Measurements from ENCODE around the gene DYRK1A.

The DYRK1A gene

GRCh38 chr21:37528150-37528937 lies 161.8 kb downstream of the DYRK1A start:
- no peak for DNase-seq (ENCODE audit: low read depth)
- TF ChIP-seq CTCF (IDR thresholded peaks at IDR 0.05; ENCODE audit: low read length, missing control alignments): no peak
- H3K4me3 ChIP-seq (replicated peaks; ENCODE audit: low read depth, low read length): no peak overlapping the region

DNA sequence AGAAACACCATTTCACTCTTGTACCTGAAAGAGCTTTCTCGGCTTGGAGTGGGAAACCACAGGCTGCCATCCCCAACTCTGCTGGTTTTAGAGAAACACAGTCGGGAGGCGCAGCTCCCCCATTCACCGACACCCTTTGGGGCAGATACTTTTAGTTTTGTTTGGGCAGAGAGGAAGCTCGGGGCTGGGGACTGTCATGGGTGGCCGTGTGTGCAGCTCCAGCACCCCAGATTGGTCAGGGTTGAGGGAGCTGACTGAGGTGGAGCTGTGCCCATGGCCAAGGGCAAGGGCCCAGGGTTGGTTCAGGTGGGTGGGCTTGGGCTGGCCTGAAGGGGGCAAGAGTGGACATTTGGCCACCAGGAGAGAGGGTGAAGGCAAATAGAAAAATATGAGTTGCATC lies 163.1 kb downstream of the DYRK1A start:
- DNase-seq (ENCODE audit: low read depth): no peak
- H3K4me3 ChIP-seq (replicated peaks; ENCODE audit: low read depth, low read length): no peak overlapping the region
- no peak for TF ChIP-seq CTCF (IDR thresholded peaks at IDR 0.05; ENCODE audit: low read length, missing control alignments)

- H3K4me3 ChIP-seq (replicated peaks; ENCODE audit: low read depth, low read length): no peak overlapping the region
- no peak for DNase-seq (ENCODE audit: low read depth)
- no peak for TF ChIP-seq CTCF (IDR thresholded peaks at IDR 0.05; ENCODE audit: low read length, missing control alignments)
Measured at GRCh38 chr21:37530901-37531351, 164.4 kb downstream of the DYRK1A start.

- TF ChIP-seq CTCF (IDR thresholded peaks at IDR 0.05; ENCODE audit: low read length, missing control alignments): no peak
- no peak overlapping the region for H3K4me3 ChIP-seq (replicated peaks; ENCODE audit: low read depth, low read length)
- no peak for DNase-seq (ENCODE audit: low read depth)
Measured at GRCh38 chr21:37531431-37531932, 164.9 kb downstream of the DYRK1A start.

DNA sequence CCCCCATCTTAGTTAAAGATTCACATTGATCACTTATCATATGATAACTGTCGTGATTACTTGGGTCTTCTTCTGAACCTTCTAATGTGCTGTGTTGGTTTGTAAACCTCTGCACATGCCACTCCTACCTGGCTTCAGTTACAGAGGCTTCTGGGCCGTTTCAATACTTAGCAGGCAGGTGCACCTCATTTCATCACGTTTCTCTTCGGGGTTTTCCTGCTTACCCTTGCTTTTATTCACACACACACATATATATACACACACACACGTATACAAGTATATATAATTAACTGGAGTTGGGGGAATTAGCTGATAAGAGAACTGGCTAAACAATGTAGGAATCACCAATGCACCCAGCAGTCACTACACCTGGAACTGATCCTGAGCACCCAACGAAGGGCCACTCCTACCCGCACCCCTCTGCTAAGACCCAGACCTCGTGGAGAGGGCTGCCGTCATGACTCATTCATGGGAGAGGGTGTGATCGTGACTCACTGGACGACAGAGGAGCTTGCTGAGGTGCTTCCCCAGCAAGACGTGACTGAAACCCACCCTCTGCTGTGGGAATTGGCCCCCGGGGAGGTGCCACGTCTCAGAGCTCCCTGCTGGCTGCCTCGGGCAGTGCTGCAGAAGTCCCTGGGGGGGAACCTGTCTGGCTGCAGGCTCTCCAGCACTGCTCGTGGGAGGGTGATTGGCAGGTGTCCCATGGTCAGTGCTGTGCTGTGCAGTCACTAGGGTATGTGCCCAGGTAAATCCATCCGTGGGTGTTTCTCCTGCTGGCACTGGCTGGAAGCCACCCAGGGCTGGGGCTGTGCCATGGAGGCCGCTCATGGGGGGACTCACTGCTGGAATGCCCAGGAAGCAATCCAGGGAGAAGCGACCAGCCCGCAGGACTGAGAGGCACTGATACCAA lies 166.6 kb downstream of the DYRK1A start:
- H3K4me3 ChIP-seq (replicated peaks; ENCODE audit: low read depth, low read length): no peak overlapping the region
- peak; percentile 18 for DNase-seq (ENCODE audit: low read depth)
- TF ChIP-seq CTCF (IDR thresholded peaks at IDR 0.05; ENCODE audit: low read length, missing control alignments): no peak

DNA sequence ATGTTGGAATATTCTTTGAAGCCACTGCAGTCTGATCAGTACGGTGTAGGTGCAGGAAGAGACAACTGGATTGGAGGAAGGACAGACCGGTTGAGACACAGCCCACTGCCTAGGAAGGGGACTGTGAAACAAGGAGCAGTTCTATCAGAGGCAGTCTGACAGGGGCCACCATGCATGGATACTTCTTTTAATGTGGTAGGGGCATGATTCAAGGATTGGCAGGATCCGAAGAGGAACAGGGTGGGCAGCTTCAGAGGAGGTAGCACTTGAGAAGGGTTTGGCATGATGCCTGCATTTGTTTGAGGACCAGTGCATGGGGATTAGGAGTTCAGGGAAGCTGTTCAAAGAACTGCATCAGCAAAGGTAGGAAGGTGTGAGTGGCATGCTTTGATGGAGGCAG lies 167.9 kb downstream of the DYRK1A start:
- H3K4me3 ChIP-seq (replicated peaks; ENCODE audit: low read depth, low read length): no peak overlapping the region
- TF ChIP-seq CTCF (IDR thresholded peaks at IDR 0.05; ENCODE audit: low read length, missing control alignments): no peak
- DNase-seq (ENCODE audit: low read depth): no peak
